Stimulated activated CD8-positive, alpha-beta memory T cell treated with anti-CD3 and anti-CD28 coated beads, Interleukin-15, amount 100 ng/mL, for 1 hour (primary cell): Measurements from ENCODE around the gene TNFSF10.

Source experiments
- DNase-seq: peaks from one replicate; pipeline ENCODE4 v3.0.0-alpha.2; 2020; ENCODE audit warnings: low read depth

TNFSF10 gene

DNA sequence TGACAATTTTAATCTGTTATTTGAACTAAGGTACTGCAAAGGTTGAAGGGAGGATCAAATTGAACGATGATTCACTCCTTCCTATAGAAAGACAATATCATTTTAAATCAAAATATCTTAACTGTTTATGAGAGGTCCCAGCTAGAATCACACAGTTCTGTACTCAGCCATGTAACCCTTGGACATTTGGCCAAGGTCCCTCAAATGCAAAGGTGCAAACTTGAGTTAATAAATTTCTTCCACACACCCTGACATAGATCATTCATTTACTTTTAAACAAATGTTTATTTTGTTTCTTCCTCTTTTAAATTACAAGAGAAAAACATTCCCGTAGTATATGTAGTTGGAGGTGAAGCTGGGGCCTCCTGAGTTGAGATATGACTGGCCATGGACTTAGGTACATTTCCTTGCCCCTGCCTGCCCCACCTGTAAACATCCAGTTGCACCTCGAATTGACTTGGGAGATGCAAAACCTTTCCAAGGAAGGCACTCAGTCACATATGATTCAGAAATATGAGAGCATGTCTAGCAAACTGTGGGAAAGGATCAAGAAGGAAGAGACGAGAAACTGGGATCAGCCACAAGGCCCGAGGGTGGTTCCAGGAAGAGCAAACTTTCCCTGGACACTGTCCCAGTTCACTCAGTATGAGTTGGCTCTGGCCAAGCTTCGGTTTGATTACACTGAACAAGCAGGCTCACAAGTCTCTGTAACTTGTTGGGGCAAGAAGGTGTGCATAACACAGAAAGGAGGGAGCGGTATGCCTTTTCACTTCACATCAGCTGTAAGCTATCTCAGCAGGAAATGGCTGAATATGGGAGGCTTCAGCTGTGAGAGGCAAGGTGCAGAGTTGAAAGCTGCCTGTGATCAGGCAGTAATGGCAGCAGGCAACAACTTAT, 6.7 kb downstream of the TNFSF10 start:
- DNase-seq: no peak

DNA sequence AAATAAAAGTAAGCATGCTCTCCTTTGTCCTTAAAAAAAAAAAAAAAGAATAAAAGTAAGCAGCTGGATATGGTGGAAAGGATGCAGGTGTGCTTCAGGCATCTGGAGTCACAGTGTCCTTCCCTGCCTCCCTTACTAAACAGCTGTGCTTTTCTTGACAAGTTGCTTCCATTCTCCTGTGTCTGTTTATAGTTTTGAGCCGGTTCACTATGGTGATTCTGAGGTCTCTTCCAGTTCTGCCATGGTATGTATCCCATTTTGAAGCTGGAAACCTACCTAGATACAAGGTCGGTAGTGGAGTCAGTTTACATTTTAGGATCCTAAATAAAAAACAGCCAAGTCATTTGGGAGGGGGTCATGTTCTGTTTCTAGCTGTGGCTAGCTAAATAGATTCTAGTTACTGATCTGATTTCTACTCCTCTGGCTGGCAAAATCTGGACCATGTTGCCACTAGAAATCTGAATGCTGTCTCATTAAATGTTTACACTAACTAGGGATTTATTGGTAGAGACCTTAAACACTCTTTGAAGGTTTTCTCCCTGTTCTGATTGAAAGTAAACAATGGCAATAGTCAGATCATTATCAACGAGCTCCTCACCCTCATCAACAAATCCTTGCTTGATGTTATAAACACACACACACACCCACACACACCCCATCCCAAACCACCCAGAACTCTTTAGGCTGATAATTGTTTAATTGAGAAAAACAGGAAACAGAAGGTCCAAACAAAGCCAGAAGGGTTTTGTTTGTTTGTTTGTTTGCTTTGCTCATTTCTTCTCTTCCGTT, 7.9 kb downstream of the TNFSF10 start:
- DNase-seq: no peak

DNA sequence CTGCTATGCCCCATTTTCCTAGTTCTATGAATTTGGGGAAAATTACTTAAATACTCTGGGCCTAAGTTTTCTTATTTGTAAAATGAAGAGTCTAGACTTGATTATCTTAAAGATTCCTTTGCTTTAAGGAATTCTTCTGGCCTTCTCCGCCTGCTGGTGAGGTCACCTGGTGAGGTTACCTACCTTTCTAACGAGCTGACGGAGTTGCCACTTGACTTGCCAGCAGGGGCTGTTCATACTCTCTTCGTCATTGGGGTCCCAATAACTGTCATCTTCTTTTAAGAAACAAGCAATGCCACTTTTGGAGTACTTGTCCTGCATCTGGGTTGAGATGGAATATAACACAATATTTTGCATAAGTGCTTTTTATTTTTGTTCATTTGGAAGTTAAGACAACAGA, 8.6 kb downstream of the TNFSF10 start:
- DNase-seq: no peak

DNA sequence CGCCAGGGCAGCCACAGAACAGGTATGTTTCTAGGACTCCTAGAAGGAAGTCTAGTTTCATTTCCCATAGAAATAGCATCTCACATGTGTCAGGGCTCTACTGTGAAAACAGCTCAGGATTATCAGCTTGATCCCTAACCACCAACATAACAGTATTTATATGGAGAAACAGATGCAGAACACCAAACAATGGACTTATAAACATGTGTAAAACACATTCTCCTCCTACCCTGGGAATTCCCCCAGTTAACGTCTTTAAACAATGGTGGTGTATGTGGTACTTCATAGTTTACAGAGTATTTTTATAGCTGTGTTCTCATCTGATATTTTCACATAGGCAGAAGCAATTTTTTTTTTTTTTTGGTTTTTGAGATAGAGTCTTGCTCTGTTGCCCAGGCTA, 9.7 kb downstream of the TNFSF10 start:
- no peak for DNase-seq

DNA sequence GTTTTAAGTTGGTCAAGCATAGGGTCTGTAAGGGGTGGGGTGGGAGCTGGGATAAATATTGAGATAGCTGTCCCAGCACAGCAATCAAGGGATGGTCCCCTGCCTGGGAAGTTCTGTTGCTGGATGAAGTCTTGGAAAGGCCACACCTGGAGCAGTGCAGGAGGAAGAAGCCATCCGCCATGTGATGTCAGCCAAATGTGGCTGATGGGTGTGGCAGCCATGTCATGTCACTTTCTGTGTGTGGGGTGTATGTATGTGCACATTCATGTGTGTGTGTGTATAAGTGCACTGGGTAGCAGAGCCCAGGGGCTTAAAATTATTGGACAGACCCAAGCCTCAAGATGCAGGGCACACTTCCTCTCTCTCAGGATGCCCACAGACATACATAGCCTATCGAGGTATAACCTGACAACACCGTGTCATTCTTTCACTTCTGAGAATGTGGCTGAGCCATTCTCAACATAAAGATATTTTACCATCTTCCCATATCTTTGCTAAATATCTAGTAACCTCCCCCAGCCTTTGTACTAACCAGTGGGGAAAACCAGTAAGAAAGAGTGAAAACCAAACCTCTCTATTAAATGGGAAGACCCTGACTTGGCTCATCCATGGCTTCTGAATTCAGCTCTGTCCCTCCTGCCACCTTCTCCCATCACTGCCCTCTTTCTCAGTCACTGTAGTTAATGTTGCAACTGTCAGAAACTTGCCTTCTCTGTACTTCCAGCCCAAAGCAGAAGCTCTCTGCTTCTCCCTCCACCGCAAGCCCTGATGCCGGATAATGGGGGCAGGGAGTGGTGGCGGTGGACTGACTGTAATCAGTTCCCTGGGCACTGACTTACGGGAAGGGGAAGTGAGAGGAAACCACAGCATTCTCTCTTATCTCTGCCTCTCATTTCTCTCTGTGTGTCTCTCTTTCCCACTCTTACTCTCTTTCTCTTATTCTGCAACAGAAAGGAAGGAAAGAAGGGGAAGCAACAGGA, 11.2 kb downstream of the TNFSF10 start:
- no peak for DNase-seq

DNA sequence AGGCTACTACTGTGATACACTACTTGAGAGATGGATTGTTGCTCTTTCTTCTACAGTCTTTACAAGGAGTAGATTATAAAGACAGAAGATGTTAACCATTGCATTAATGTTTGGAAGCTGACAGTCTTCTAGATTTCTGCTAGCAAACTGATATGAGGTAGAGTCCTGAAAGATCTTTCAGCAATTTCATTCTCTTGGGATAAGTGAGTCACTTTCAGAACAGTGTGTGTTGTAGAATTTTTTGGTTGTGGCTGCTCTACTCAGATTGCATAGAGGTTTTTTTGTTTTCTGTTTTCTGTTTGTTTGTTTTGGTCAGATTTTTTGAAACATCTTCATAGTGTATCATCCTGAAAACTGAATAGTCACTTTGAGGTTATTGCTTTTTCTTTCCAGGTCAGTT, 17.1 kb downstream of the TNFSF10 start:
- DNase-seq: no peak

DNA sequence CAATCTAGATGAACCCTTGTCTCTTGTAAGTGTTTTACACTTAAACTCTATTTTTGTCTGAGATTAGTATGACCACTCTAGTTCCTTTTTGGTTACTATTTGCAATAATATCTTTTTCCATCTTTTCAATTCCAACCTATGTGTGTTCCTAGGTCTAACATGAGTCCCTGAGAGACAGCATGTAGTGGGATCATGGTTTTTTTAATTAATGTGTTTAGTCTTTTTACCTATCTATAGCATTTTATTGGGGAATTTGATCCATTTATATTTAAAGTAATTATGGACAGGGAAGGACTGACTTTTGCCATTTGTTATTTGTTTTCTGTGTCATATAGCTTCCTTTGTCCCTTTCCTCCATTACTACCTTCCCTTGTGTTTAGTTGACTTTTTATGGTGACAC, 21.7 kb downstream of the TNFSF10 start:
- no peak for DNase-seq

DNA sequence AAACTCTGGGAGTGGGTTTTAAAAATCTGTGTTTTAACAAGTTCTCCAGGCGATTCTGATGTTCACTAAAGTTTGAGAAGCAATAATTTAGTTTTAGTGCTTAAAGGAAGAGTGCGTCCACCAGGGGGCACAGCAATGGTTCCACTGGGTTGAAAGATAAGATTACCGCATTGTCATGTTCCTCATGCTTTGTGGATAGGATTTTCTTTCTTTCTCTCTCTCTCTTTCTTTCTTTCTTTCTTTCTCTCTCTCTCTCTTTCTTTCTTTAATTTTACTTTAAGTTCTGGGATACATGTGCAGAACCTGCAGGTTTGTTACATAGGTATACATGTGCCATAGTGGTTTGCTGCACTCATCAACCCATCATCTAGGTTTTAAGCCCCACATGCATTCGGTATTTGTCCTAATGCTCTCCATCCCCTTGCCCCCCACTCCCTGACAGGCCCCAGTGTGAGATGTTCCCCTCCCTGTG, 33.0 kb downstream of the TNFSF10 start:
- DNase-seq: peak; percentile 75

DNA sequence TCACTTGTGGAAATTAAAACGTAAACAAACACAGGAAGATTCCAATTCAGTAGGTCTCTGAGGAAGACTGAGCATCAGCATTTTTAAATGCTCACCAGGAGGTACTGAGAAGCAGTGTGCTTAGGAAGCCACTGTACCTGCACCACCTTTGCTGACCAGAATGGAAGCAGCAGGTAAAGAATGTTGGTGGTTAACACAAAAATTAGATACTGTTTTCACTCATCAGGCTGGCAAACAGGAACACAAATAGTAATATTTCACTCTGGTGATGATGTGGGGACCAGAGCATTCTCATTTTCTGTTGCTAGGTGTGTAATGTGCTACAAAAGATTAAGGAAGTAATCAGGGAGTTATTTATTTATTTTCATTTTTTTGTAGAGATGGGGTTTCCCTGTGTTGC, 45.1 kb downstream of the TNFSF10 start:
- no peak for DNase-seq

DNA sequence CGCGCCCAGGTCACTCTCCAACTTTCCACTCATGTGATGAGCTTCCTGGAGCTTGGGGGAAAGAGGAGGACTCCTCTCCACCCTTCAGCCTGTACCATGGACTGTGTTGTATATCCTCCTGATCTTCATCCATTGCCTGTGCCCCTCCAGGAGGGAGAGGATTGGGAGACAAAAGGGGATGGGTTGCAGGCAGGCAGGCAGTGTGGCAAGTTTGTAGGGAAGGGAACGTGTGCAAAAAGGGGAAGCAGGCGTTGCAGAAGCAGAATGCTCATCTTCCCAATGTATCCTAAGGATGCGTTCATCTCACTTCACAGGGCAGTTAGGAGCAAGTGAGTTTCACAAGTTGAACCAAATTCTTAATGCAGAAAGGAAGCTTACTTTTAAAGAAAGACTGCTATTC, 46.9 kb downstream of the TNFSF10 start:
- DNase-seq: no peak

DNA sequence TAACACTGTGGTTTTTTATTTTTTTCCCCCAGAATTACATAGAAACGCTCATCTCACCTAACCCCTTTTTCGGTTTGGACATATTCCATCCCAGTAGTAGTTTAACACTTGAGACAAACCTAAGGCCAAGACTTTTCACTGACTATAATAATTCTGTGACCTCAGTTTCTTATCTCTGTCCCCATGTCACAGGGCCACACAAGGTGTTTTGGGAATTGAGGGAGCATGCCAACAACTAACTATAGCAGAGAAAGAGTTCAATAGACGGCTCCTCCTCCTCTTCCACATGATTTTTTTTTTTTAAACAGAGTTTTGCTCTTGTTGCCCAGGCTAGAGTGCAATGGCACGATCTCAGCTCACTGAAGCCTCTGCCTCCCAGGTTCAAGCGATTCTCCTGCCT, 47.5 kb downstream of the TNFSF10 start:
- DNase-seq: no peak

DNA sequence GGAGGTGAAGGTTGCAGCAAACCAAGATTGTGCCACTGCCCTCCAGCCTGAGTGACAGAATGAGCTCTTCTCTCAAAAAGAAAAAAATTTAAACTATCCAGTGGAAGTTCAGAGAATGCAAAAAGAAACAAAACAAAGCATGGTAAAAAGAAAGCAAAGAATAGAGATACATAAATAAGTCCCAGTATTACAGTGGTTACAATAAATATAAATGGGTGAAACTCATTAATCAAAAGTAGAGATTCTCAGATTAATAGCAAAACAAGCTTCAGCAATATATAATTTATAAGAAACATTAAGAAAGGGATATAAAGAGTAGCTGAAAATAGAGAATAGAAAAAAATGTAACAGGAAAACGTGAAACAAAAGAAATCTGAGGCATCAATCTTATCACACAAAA, 51.3 kb downstream of the TNFSF10 start:
- no peak for DNase-seq

DNA sequence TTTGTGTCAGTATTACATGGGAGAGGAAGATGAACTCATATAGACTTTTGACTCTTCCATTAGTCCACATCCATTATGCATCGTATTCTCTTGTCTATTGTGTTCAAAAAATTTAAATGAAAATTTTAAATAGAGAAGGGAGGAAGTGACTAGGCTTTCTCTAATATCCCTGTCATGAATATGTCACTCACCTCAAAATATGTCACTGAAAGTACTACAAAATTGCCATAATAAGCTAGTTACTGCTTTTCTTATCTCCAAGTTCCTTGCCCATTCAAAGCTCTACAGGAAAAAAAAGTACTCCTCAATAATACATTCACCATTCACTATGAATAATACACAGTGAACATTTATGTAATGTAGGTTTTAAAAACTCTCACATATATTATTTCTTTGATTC, 52.6 kb downstream of the TNFSF10 start:
- DNase-seq: no peak

DNA sequence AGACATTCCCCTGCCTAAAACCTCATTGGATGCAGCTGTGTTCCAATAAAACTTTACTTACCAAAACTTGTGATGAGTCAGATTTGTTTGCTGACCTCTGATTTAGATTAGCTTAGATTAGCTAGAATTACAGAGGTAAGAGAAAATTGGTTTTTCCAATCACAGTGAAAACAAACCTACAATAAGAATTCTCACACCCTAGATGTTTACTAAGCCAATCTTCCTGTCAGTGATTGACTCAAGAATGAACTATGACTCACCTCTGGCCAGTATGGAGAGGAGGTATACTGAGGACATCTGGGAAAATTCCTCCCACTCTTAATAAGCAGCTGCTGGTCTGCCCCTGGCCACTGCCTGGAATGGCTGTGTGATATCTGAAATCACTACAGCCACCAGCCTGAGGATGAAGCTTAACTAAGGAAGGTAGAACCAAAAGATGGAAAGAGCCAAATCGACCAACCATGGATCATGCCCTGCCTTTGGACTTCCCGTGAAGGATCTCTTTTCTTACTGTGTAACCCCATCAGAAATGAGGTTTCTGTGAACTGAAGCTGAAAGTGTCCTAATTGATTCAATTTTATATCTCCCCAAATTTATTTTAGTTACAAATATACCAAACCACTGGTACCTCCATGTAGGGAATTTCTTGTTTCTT, 55.9 kb downstream of the TNFSF10 start:
- no peak for DNase-seq

DNA sequence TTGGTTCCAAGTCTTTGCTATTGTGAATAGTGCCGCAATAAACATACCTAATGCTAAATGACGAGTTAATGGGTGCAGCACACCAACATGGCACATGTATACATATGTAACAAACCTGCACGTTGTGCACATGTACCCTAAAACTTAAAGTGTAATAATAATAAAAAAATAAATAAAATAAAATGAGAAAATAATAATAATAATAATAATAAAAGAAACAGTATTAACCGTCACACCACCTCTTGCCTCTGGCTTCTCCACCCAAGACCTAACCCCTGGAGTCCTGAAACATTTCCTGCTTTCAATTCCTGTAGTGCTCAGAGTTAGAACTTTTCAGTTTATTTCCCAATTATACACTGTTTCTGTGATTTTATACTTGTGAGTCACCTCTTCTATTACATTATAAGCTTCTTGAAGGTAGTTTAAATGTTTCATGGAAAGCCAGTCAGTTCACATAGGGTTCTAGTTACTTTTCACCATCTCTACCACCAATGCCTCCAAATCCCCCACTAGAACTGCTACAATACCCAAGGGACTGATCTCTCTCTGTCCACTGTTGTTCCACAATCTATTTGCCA, 56.6 kb downstream of the TNFSF10 start:
- DNase-seq: no peak

DNA sequence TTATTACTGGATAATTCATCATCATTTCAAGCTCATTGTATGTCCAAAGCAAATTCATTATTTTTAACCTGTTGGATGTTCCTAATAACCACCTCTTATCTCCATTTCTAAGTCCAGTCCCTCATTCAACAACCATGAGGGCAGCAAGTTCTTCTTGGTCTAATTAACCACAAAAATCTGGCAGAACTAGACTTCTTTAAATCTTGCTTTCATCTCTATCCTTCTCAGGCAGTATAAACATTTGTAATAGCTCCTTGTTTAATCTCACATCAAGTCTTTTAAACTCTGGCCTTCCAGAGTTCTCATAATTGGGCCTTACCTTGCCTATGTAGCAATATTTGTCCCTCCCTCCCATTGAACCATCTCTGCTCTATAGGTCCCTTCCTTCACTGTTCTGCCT, 57.9 kb downstream of the TNFSF10 start:
- DNase-seq: no peak

DNA sequence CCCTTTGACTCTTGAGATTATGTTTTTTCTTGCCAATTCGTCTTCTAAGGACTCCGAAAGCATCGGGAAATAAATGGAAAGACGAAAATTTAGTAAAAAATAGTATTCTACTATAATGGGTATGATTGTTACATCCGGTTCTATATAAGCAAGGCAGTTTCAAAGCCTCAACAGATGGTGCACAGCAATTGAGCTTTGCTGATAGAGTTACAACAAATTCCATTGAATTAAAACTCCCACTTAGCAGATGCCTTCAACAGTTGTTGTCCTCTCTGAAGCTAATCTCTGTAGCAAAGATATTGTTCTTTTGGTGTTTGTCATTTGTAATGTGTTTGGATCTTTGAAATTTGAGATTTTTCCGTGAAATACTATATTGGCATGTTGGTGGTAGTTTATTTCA, 58.9 kb downstream of the TNFSF10 start:
- DNase-seq: no peak

DNA sequence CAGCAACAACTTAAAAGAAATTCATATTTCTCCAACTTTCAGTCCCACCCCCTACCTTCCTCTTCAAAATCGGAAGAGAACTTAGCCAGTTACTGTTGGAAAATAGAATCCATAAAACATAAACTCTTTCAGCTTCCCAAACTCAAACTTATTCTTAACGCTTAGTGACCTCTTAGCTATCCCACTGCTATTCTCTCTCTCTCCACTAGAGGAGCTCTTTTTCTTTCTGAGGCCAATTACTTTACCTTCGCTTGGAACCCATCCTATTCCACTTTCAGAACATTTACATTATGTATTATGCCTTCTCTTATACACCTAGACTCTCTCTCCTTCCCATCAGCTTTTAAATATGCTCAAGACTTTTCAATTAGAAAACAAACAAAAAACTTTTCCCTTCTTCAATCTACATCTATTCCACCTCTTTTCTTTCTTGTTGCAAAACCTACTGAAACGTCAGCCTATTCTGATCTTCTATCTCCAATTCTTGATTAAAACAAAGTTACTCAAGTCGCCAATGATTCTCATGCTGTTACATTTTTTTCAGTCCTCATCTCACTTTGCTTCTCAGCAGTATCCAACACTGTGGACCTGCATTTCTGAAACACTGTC, 61.6 kb downstream of the TNFSF10 start:
- DNase-seq: no peak

DNA sequence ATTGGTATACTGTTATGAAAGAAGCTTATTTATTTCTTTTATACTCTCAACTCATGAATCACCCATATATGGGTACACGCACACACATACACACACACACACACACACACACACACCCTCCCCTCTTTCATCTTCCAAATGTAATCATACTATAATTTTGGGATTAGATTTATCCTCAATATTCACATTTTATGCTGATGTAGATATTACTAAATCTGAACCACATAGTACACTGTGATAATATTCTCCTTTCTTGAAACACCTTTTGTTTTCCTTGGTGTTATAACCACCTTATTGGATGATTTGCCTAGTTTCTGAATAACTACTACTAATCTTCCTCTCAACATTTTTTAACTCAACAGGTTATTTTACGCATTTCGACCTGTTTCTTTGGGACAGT, 66.8 kb downstream of the TNFSF10 start:
- no peak for DNase-seq
